Keratinocyte (primary cell): ENCODE data around the gene ACSL3. TPM values are rescaled to one million over a fixed set of nuclear protein-coding genes. Genes with fewer than 3 reads are reported as not detected.
"Not testable (repeated sequence)": the region's sequence is repeated elsewhere in the genome, so short reads cannot be mapped to it uniquely, and the experiment has no call there.

Source experiments
- DNase-seq: peaks from one replicate; pipeline ENCODE4 v3.0.0-alpha.2; 2011; ENCODE audit warnings: low read depth, missing footprints, low spot score
- FAIRE-seq: peaks from 2 replicates; lab custom pipeline; 2011; peaks lifted over from hg19 to GRCh38; lab: Jason Lieb, UNC
- H2AFZ ChIP-seq: 2 replicates; pipeline ENCODE4 v1.6.0; 2012; ENCODE audit warnings: low read length, control low read depth, inconsistent platforms; ENCODE audit not compliant: control insufficient read depth
- H3K27ac ChIP-seq: 2 replicates; pipeline ENCODE4 v1.5.1; 2011; ENCODE audit warnings: low read length; ENCODE audit not compliant: control insufficient read depth, insufficient read depth
- H3K27me3 ChIP-seq: 3 replicates; pipeline ENCODE4 v1.6.0; 2011; ENCODE audit warnings: low read length; ENCODE audit not compliant: control insufficient read depth, insufficient read depth; ENCODE audit errors: extremely low read depth
- H3K36me3 ChIP-seq, 2 experiments: 2 replicates in 1 of 2; 3 replicates in 1 of 2; pipeline ENCODE4 v1.5.1; 2011; ENCODE audit warnings: low read length in 2 of 2, mild to moderate bottlenecking in 1 of 2; ENCODE audit not compliant: control insufficient read depth in 2 of 2, insufficient read depth in 2 of 2; ENCODE audit errors: extremely low read depth in 1 of 2
- H3K4me1 ChIP-seq: 3 replicates; pipeline ENCODE4 v1.5.1; 2011; ENCODE audit warnings: low read length; ENCODE audit not compliant: control insufficient read depth, insufficient read depth; ENCODE audit errors: extremely low read depth
- H3K4me2 ChIP-seq: 3 replicates; pipeline ENCODE4 v1.6.0; 2011; ENCODE audit warnings: low read depth, low read length; ENCODE audit not compliant: control insufficient read depth, insufficient read depth; ENCODE audit errors: extremely low read depth
- H3K4me3 ChIP-seq, 3 experiments: fragments of 200-600 bp in 1 of 3; sonication (generic) in 1 of 3; 2 replicates in 2 of 3; 3 replicates in 1 of 3; pipeline ENCODE4 v1.5.1; 2011 to 2016; ENCODE audit warnings: low read length in 3 of 3, mild to moderate bottlenecking in 3 of 3, control low read depth in 2 of 3, inconsistent platforms in 1 of 3, low read depth in 1 of 3, mixed read lengths in 1 of 3, mixed run types in 1 of 3, moderate library complexity in 1 of 3; ENCODE audit not compliant: control insufficient read depth in 2 of 3, insufficient read depth in 2 of 3; ENCODE audit errors: extremely low read depth in 1 of 3
- H3K79me2 ChIP-seq: 2 replicates; pipeline ENCODE4 v1.6.0; 2012; ENCODE audit warnings: low read length; ENCODE audit not compliant: control insufficient read depth, insufficient read depth
- H3K9ac ChIP-seq: 3 replicates; pipeline ENCODE4 v1.6.0; 2011; ENCODE audit warnings: low read length; ENCODE audit not compliant: control insufficient read depth, insufficient read depth; ENCODE audit errors: extremely low read depth
- H3K9me1 ChIP-seq: 3 replicates; pipeline ENCODE4 v1.6.0; 2011; ENCODE audit warnings: low read length; ENCODE audit not compliant: control insufficient read depth, insufficient read depth; ENCODE audit errors: extremely low read depth
- H3K9me3 ChIP-seq: 2 replicates; pipeline ENCODE4 v1.5.1; 2012; ENCODE audit warnings: low read depth, low read length; ENCODE audit not compliant: control insufficient read depth
- H4K20me1 ChIP-seq: 3 replicates; pipeline ENCODE4 v1.6.0; 2011; ENCODE audit warnings: low read length; ENCODE audit not compliant: control insufficient read depth, insufficient read depth; ENCODE audit errors: extremely low read depth
- EZH2 ChIP-seq: IDR thresholded peaks from one replicate; pipeline ENCODE4 v1.6.1; 2012; ENCODE audit warnings: inconsistent platforms, mild to moderate bottlenecking, low read length, moderate library complexity
- dilution Hi-C: fragments of 300-500 bp; cut with MboI; formaldehyde crosslinking; loops from one replicate; pipeline ENCODE4 v1.7.0; 2020; ENCODE audit warnings: low sequenced_read_pairs; ENCODE audit not compliant: extremely low pct_ligation_motif_present
- polyA plus RNA-seq, 5 experiments: library from polyadenylated mRNA; depleted of rRNA in 3 of 5; stranded (reverse) in 3 of 5; stranded (forward) in 1 of 5; unstranded in 1 of 5; fragments of >200 nt; gene quantifications; 1 replicate in 1 of 5; 2 replicates in 3 of 5; 3 replicates in 1 of 5; pipeline versions ENCODE4 v1.2.1 to v1.2.3, GENCODE V29; 2011 to 2012; ENCODE audit warnings: missing spikeins in 2 of 5, low read depth in 1 of 5, low replicate concordance in 1 of 5
- TF ChIP-seq, protein P1 (sequence below), 3 experiments: IDR thresholded peaks in 1 of 3; conservative IDR thresholded peaks in 1 of 3; optimal IDR thresholded peaks in 1 of 3; 2 replicates in 2 of 3; 3 replicates in 1 of 3; pipeline versions ENCODE3 to v1.5.1; 2011; ENCODE audit warnings: low read length in 3 of 3, mild to moderate bottlenecking in 3 of 3, moderate library complexity in 2 of 3, control low read depth in 1 of 3, inconsistent platforms in 1 of 3; ENCODE audit not compliant: insufficient read depth in 2 of 3; ENCODE audit errors: extremely low read depth in 1 of 3

Gene ACSL3
- polyA plus RNA-seq, 1 donor (not counting 4 experiments of a cell fraction or from before 2014, with no cell fraction given) = 197 TPM

DNA sequence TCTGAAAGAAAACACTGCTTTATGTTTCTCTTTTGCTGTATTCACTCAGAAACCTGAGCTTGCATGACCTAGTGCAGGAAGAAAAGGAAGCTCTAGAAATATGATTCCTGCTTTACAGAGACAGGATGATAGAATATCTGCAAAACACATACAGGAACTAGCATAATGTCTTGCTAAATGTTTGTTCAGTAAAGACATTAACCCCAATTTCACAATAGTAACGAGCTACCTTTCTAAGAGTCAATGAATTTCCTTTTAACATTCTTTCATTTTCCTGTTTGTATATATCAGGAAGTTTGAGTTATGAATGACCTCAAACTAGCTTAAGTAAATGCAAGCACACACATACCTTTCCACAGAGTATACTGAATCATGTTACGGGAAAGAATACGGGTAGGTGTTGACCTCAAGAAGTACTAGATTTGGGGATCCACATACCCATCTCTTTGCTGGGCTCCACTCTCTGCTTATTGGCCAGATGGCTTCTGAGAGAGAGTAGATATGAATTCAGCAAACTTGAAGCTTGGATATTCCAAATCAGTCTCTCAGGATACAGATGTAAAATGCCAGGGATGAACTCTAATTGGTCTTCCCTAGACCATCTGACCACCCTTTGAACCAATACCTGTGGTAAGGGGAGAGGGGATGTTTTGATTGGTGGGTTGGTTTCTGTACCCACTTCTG, 18.2 kb upstream of the ACSL3 start:
- peak overlapping the region; percentile 23 for H3K27ac ChIP-seq
- H3K27me3 ChIP-seq = no peaks in the 10 kb centered on the region
- H3K9ac ChIP-seq = no peak overlapping the region
- no peaks in the 10 kb centered on the region for H3K9me1 ChIP-seq
- H2AFZ ChIP-seq = peak overlapping the region; percentile 76
- H3K79me2 ChIP-seq = no peaks in the 10 kb centered on the region
- TF ChIP-seq, protein P1, sequence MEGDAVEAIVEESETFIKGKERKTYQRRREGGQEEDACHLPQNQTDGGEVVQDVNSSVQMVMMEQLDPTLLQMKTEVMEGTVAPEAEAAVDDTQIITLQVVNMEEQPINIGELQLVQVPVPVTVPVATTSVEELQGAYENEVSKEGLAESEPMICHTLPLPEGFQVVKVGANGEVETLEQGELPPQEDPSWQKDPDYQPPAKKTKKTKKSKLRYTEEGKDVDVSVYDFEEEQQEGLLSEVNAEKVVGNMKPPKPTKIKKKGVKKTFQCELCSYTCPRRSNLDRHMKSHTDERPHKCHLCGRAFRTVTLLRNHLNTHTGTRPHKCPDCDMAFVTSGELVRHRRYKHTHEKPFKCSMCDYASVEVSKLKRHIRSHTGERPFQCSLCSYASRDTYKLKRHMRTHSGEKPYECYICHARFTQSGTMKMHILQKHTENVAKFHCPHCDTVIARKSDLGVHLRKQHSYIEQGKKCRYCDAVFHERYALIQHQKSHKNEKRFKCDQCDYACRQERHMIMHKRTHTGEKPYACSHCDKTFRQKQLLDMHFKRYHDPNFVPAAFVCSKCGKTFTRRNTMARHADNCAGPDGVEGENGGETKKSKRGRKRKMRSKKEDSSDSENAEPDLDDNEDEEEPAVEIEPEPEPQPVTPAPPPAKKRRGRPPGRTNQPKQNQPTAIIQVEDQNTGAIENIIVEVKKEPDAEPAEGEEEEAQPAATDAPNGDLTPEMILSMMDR (optimal IDR thresholded peaks at IDR 0.05 in 1 of 3, IDR thresholded peaks at IDR 0.05 in 1 of 3, conservative IDR thresholded peaks at IDR 0.05 in 1 of 3; ENCODE audit: extremely low read depth in 1 of 3, insufficient read depth in 2 of 3, low read length in 3 of 3) = no peak
- TF ChIP-seq EZH2 = no peak
- no peaks in the 10 kb centered on the region for H3K36me3 ChIP-seq
- peak; percentile 55 for FAIRE-seq
- dilution Hi-C loops = no loop called here
- H3K4me2 ChIP-seq = no peak overlapping the region
- H3K4me1 ChIP-seq = peaks cover 48% of the 10 kb centered on the region
- H3K4me3 ChIP-seq = peak overlapping the region in 1 of 3 experiments; percentile 15
- no peaks in the 10 kb centered on the region for H4K20me1 ChIP-seq
- no peaks in the 10 kb centered on the region for H3K9me3 ChIP-seq
- no peak for DNase-seq

DNA sequence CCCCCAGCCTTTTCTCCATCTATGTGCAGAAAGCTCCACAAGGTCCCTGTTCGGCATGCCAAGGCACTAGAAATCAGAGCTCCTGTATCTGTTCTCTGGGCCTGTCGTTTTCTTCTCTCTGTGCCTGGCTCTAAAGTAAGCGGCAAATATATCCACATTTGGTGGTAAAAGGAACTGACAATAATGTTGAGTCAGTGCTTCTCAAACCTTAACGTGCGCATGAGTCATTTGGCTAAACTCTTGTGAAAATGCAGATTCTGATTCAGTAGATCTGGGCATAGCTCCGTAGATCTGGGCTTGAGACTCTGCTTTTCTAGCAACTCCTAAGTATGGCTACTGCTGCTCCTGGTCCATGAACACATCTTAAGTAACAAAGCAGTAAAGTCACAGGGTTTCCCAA, 16.5 kb upstream of the ACSL3 start:
- H3K79me2 ChIP-seq = no peaks in the 10 kb centered on the region
- H3K27ac ChIP-seq = peak overlapping the region; percentile 49
- peak overlapping the region; percentile 68 for H2AFZ ChIP-seq
- H3K9ac ChIP-seq = no peak overlapping the region
- no peaks in the 10 kb centered on the region for H3K27me3 ChIP-seq
- H3K9me1 ChIP-seq = no peaks in the 10 kb centered on the region
- H3K4me3 ChIP-seq = peak overlapping the region in 1 of 3 experiments; percentile 30
- no peak for TF ChIP-seq EZH2
- TF ChIP-seq, protein P1 (optimal IDR thresholded peaks at IDR 0.05 in 1 of 3, IDR thresholded peaks at IDR 0.05 in 1 of 3, conservative IDR thresholded peaks at IDR 0.05 in 1 of 3; ENCODE audit: extremely low read depth in 1 of 3, insufficient read depth in 2 of 3, low read length in 3 of 3) = no peak
- H3K4me1 ChIP-seq = peaks cover 36% of the 10 kb centered on the region
- H4K20me1 ChIP-seq = no peaks in the 10 kb centered on the region
- no peaks in the 10 kb centered on the region for H3K9me3 ChIP-seq
- FAIRE-seq = peak; percentile 90
- dilution Hi-C loops = no loop called here
- peak overlapping the region; percentile 39 for H3K4me2 ChIP-seq
- H3K36me3 ChIP-seq = no peaks in the 10 kb centered on the region
- DNase-seq = no peak

DNA sequence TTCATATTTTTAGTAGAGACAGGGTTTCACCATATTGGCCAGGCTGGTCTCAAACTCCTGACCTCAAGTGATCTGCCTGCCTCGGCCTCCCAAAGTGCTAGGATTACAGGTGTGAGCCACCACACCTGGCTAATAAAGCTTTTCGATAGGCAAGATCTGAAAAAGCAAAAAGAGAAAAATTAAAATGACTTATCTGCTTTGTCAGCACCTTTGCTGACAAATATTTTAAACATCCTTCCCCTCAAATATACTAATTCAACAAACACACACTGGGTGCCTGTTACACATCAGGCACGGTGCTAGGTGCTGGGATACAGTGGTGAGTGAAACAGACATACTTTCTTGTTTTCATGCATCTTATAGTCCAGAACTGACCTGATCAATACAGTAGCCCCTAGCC, 15.5 kb upstream of the ACSL3 start:
- H2AFZ ChIP-seq, H3K9me3 ChIP-seq, H3K79me2 ChIP-seq, H4K20me1 ChIP-seq, H3K27me3 ChIP-seq, H3K9me1 ChIP-seq, H3K9ac ChIP-seq, H3K4me3 ChIP-seq, H3K36me3 ChIP-seq, dilution Hi-C loops, H3K27ac ChIP-seq, FAIRE-seq, DNase-seq, H3K4me2 ChIP-seq: not testable (repeated sequence)
- H3K4me1 ChIP-seq = peaks cover 33% of the 10 kb centered on the region
